ENCODE results near the gene MCEE. TPM values are rescaled to one million over a fixed set of nuclear protein-coding genes. Genes with fewer than 3 reads are reported as not detected.

MCEE gene
- total RNA-seq, 4 donors from 2014 or later, result 10.3 to 24.1 (median 18.6) TPM; not detected in 1

DNA sequence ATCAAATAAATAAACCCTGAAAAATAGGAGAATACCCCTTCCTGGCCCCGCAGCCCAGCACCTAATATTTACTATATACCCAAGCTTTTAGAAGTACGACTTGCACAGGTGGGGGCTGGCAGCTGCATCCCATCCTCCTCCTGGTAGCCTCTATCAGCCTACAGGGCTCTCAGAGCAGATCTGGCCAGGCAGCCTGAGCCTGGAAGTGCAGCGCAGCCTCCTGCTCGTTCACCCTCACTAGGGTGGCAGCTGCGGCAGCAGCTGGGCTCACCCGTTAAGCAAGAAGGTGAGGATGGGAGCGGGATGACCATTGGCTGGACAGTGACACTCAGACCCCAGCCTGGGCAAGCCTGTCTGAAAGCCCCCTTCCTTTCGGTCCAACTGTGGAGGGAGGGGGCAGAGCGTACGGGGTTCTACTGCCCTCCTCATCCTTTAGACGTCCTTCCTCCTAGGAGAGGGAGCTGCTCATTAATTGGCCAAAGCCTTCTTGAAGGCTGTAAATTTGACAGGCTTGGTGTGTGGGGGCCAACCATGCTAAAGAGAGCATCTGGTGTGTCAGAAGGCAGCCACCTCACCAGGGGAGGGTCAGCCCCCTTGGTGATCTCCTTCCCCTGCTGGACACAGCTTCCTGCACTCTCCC, 23.7 kb upstream of the MCEE start:
- H3K36me3 ChIP-seq, result peaks cover 0 to 17% (median 4%) of the 10 kb centered on the region in 4 donors
- H3K9me3 ChIP-seq, result no peaks in the 10 kb centered on the region
- H3K4me1 ChIP-seq, result peaks cover 0 to 12% (median 9%) of the 10 kb centered on the region in 4 donors
- no peak for DNase-seq
- H3K27ac ChIP-seq, result no peak overlapping the region
- intact Hi-C loops (cut with DNase I; ENCODE audit: low total_unique reads), result no loop called here
- 75 to 88% methylated on average over 5 to 11 of the region's 11 CpGs for WGBS, 2 donors (ENCODE audit: low coverage in 1 of 2)
- H3K27me3 ChIP-seq, result no peaks in the 10 kb centered on the region
- TF ChIP-seq POLR2A (IDR thresholded peaks at IDR 0.05), result no peak
- TF ChIP-seq, protein P1, sequence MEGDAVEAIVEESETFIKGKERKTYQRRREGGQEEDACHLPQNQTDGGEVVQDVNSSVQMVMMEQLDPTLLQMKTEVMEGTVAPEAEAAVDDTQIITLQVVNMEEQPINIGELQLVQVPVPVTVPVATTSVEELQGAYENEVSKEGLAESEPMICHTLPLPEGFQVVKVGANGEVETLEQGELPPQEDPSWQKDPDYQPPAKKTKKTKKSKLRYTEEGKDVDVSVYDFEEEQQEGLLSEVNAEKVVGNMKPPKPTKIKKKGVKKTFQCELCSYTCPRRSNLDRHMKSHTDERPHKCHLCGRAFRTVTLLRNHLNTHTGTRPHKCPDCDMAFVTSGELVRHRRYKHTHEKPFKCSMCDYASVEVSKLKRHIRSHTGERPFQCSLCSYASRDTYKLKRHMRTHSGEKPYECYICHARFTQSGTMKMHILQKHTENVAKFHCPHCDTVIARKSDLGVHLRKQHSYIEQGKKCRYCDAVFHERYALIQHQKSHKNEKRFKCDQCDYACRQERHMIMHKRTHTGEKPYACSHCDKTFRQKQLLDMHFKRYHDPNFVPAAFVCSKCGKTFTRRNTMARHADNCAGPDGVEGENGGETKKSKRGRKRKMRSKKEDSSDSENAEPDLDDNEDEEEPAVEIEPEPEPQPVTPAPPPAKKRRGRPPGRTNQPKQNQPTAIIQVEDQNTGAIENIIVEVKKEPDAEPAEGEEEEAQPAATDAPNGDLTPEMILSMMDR (IDR thresholded peaks at IDR 0.05), result no peak
- TF ChIP-seq EP300 (IDR thresholded peaks at IDR 0.05; ENCODE audit: low read depth), result no peak
- no peak for TF ChIP-seq POLR2AphosphoS5 (IDR thresholded peaks at IDR 0.05)
- H3K4me3 ChIP-seq, result no peak overlapping the region
- in situ Hi-C loops (cut with MboI; ENCODE audit: low pct_ligation_motif_present in 1 of 4, low pct_unique_long_range_greater_than_20kb in 1 of 4, low sequenced_read_pairs in 3 of 4), result loop anchor here in 1 of 4 donors (25.0 kb wide), 1 partner anchor 359 kb away; no protein-coding TSS in a partner anchor

GRCh38 chr2:71151620-71152019, 21.6 kb upstream of the MCEE start:
- Histone ChIP-seq H3K4me3 (no peak overlapping the region), H3K36me3 (peaks cover 0 to 36% (median 14%) of the 10 kb centered on the region in 4 donors), H3K27ac (no peak overlapping the region), H3K4me1 (peaks cover 0 to 2% (median 0%) of the 10 kb centered on the region in 4 donors), H3K27me3 (no peaks in the 10 kb centered on the region), H3K9me3 (no peaks in the 10 kb centered on the region)
- in situ Hi-C loops (cut with MboI; ENCODE audit: low pct_ligation_motif_present in 1 of 4, low pct_unique_long_range_greater_than_20kb in 1 of 4, low sequenced_read_pairs in 3 of 4) (loop anchor here in 1 of 4 donors (25.0 kb wide), 1 partner anchor 361 kb away; no protein-coding TSS in a partner anchor), intact Hi-C loops (cut with DNase I; ENCODE audit: low total_unique reads) (no loop called here)
- no peak for TF ChIP-seq POLR2AphosphoS5 (IDR thresholded peaks at IDR 0.05)
- TF ChIP-seq, protein P1 (IDR thresholded peaks at IDR 0.05), result no peak
- no peak for TF ChIP-seq EP300 (IDR thresholded peaks at IDR 0.05; ENCODE audit: low read depth)
- TF ChIP-seq POLR2A (IDR thresholded peaks at IDR 0.05), result no peak
- 100% methylated on average over 1 of the region's 1 CpG for WGBS, 2 donors (ENCODE audit: low coverage in 1 of 2)
- DNase-seq, result no peak

DNA sequence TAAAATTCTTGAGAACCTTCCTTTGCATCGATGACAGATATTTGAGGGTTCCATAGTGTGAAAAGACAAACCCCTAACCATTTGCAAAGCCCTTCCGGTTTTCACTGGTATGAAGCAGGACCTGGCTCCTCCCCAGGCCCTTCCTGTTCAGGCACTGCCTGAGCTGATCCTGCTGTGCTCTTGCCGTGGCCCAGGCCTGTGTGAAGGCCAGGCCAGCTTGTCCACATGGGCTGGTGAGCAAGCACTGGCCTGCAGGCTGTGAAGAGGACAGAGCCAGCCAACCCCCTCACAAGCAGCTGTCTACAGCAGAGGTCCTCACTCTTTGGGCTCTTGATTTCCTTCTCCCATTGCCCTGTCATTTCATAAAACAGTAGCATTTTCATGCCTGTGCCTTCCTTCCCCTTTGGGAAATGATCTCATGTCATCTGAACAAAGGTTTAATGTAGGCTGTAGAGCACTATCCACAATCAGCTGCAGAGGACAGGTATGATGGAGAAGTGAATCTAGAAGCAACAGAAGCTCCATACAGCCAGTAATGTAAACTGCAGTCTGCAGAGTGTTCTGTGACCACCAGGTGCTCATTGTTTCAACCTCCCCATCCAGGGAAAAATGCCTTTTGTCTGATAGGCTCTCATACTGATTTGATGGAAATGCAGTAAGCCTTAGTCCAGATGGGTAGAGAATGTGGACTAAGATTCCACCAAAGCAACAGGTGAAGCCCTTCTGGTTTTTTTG, 20.2 kb upstream of the MCEE start:
- 61 to 100% methylated on average over 1 to 3 of the region's 3 CpGs for WGBS, 2 donors (ENCODE audit: low coverage in 1 of 2)
- H3K4me1 ChIP-seq, result no peaks in the 10 kb centered on the region
- no peak overlapping the region for H3K27ac ChIP-seq
- H3K4me3 ChIP-seq, result no peak overlapping the region
- in situ Hi-C loops (cut with MboI; ENCODE audit: low pct_ligation_motif_present in 1 of 4, low pct_unique_long_range_greater_than_20kb in 1 of 4, low sequenced_read_pairs in 3 of 4) (loop anchor here in 1 of 4 donors (25.0 kb wide), 1 partner anchor 362 kb away; no protein-coding TSS in a partner anchor), intact Hi-C loops (cut with DNase I; ENCODE audit: low total_unique reads) (no loop called here)
- peaks cover 0 to 49% (median 20%) of the 10 kb centered on the region in 4 donors for H3K36me3 ChIP-seq
- H3K9me3 ChIP-seq, result no peaks in the 10 kb centered on the region
- no peak for DNase-seq
- H3K27me3 ChIP-seq, result no peaks in the 10 kb centered on the region
- TF ChIP-seq POLR2A (IDR thresholded peaks at IDR 0.05) (no peak), EP300 (IDR thresholded peaks at IDR 0.05; ENCODE audit: low read depth) (no peak), POLR2AphosphoS5 (IDR thresholded peaks at IDR 0.05) (no peak)
- TF ChIP-seq, protein P1 (IDR thresholded peaks at IDR 0.05), result no peak

GRCh38 chr2:71148506-71149063, 18.6 kb upstream of the MCEE start:
- Histone ChIP-seq H3K27ac (no peak overlapping the region), H3K4me3 (no peak overlapping the region), H3K27me3 (no peaks in the 10 kb centered on the region), H3K4me1 (no peaks in the 10 kb centered on the region), H3K9me3 (no peaks in the 10 kb centered on the region), H3K36me3 (peaks cover 0 to 64% (median 28%) of the 10 kb centered on the region in 4 donors)
- in situ Hi-C loops (cut with MboI; ENCODE audit: low pct_ligation_motif_present in 1 of 4, low pct_unique_long_range_greater_than_20kb in 1 of 4, low sequenced_read_pairs in 3 of 4), result no loop called here
- no peak for DNase-seq
- no peak for TF ChIP-seq EP300 (IDR thresholded peaks at IDR 0.05; ENCODE audit: low read depth)
- intact Hi-C loops (cut with DNase I; ENCODE audit: low total_unique reads), result no loop called here
- WGBS, 2 donors (ENCODE audit: low coverage in 1 of 2), result 82 to 95% methylated on average over 2 of the region's 2 CpGs
